ENCODE measurements around the gene YPEL1. TPM values are rescaled to one million over a fixed set of nuclear protein-coding genes. Genes with fewer than 3 reads are reported as not detected.
"Not testable (repeated sequence)": the region's sequence is repeated elsewhere in the genome, so short reads cannot be mapped to it uniquely, and the experiment has no call there.

Gene YPEL1
- total RNA-seq, 1 donor from 2014 or later, result 7.8 TPM

GRCh38 chr22:21681566-21682370 lies 53.8 kb downstream of the YPEL1 start:
- no peak for DNase-seq

GRCh38 chr22:21680830-21681565 lies 54.6 kb downstream of the YPEL1 start:
- DNase-seq, result no peak

GRCh38 chr22:21679383-21679782 lies 56.2 kb downstream of the YPEL1 start:
- no peak for DNase-seq

GRCh38 chr22:21678842-21679241 lies 56.8 kb downstream of the YPEL1 start:
- DNase-seq, result not testable (repeated sequence)

- no peak for DNase-seq
Observed at GRCh38 chr22:21677606-21678443, 57.8 kb downstream of the YPEL1 start.

- no peak for DNase-seq
Observed at GRCh38 chr22:21674638-21675245, 60.9 kb downstream of the YPEL1 start.

GRCh38 chr22:21673534-21674321 lies 61.9 kb downstream of the YPEL1 start:
- no peak for DNase-seq

GRCh38 chr22:21672107-21672629 lies 63.4 kb downstream of the YPEL1 start:
- no peak for DNase-seq

- DNase-seq, result no peak
Observed at GRCh38 chr22:21669026-21669425, 66.6 kb downstream of the YPEL1 start.

GRCh38 chr22:21666786-21667185 lies 68.8 kb downstream of the YPEL1 start:
- DNase-seq, result no peak

- DNase-seq, result no peak
Observed at GRCh38 chr22:21665047-21665851, 70.3 kb downstream of the YPEL1 start.

- DNase-seq, result no peak
Observed at GRCh38 chr22:21663738-21664137, 71.9 kb downstream of the YPEL1 start.

GRCh38 chr22:21661991-21662390 lies 73.6 kb downstream of the YPEL1 start:
- no peak for DNase-seq

- DNase-seq, result no peak
Observed at GRCh38 chr22:21660904-21661303, 74.7 kb downstream of the YPEL1 start.

GRCh38 chr22:21659864-21660525 lies 75.6 kb downstream of the YPEL1 start:
- DNase-seq, result no peak

- DNase-seq, result peak; percentile 61
Observed at GRCh38 chr22:21657360-21658032, 78.1 kb downstream of the YPEL1 start.

GRCh38 chr22:21657020-21657359 lies 78.6 kb downstream of the YPEL1 start:
- DNase-seq, result no peak

GRCh38 chr22:21652547-21653545 lies 82.7 kb downstream of the YPEL1 start:
- DNase-seq, result no peak

Data from dermis blood vessel endothelial cell (primary cell).